ENCODE data around the gene TNF. TPM values are rescaled to one million over a fixed set of nuclear protein-coding genes. Genes with fewer than 3 reads are reported as not detected.

Gene TNF
- total RNA-seq, 2 experiments from 2014 or later, result 89.2 to 92.5 TPM

GRCh38 chr6:31529329-31530150 lies 45.8 kb upstream of the TNF start:
- TF ChIP-seq, protein P1, sequence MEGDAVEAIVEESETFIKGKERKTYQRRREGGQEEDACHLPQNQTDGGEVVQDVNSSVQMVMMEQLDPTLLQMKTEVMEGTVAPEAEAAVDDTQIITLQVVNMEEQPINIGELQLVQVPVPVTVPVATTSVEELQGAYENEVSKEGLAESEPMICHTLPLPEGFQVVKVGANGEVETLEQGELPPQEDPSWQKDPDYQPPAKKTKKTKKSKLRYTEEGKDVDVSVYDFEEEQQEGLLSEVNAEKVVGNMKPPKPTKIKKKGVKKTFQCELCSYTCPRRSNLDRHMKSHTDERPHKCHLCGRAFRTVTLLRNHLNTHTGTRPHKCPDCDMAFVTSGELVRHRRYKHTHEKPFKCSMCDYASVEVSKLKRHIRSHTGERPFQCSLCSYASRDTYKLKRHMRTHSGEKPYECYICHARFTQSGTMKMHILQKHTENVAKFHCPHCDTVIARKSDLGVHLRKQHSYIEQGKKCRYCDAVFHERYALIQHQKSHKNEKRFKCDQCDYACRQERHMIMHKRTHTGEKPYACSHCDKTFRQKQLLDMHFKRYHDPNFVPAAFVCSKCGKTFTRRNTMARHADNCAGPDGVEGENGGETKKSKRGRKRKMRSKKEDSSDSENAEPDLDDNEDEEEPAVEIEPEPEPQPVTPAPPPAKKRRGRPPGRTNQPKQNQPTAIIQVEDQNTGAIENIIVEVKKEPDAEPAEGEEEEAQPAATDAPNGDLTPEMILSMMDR (IDR thresholded peaks at IDR 0.05), result no peak
- POLR2A ChIA-PET, result interaction anchor here (0.6 to 2.6 kb wide), 6 partner anchors 9 to 299 kb away, joined by 3 to 21 read pairs (median 6); partner anchors contain the start of genes DDX39B and MICB
- intact Hi-C loops (cut with micrococcal nuclease), result no loop called here
- Mint-ChIP-seq H3K36me3 (ENCODE audit: low read depth) (peaks cover 43% of the 10 kb centered on the region), H3K4me3 (no peak overlapping the region), H3K4me1 (ENCODE audit: low read depth) (peaks cover 12% of the 10 kb centered on the region), H3K27me3 (no peaks in the 10 kb centered on the region), H3K27ac (peak overlapping the region; percentile 15), H3K9me3 (no peaks in the 10 kb centered on the region)
- DNase-seq (no peak), ATAC-seq (peak; percentile 19)
- CTCF ChIA-PET, result interaction anchor here (0.6 to 1.0 kb wide), 2 partner anchors 36 to 87 kb away, joined by 3 read pairs; no protein-coding TSS in a partner anchor

DNA sequence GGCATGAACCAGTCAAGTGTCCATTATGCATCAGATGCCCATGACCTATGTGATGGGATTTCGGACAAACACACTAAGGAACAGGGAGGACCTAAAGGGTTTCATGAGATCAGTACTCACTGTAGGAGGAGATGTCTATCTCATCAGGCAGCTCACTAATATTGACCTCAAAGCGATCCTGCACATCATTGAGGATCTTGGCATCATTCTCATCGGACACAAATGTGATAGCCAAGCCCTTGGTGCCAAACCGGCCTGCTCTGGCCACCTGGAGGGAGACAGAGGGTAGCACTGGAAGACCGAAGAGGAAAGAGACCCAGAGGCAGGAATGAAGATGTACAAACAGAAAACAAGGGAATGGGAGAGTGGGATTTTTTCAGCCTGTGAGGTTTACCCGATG lies 44.7 kb upstream of the TNF start:
- ATAC-seq (no peak), DNase-seq (no peak)
- TF ChIP-seq, protein P1 (IDR thresholded peaks at IDR 0.05), result no peak
- Mint-ChIP-seq H3K9me3 (no peaks in the 10 kb centered on the region), H3K36me3 (ENCODE audit: low read depth) (peaks cover 55% of the 10 kb centered on the region), H3K4me3 (no peak overlapping the region), H3K27me3 (no peaks in the 10 kb centered on the region), H3K27ac (no peak overlapping the region), H3K4me1 (ENCODE audit: low read depth) (peaks cover 21% of the 10 kb centered on the region)
- CTCF ChIA-PET, result interaction anchor here (0.6 kb wide), 1 partner anchor 21 kb away, joined by 4 read pairs; no protein-coding TSS in a partner anchor
- POLR2A ChIA-PET, result interaction anchor here (2.4 to 2.8 kb wide), 2 partner anchors 8 to 11 kb away, joined by 11 to 24 read pairs; partner anchors contain the start of gene DDX39B
- intact Hi-C loops (cut with micrococcal nuclease), result no loop called here

DNA sequence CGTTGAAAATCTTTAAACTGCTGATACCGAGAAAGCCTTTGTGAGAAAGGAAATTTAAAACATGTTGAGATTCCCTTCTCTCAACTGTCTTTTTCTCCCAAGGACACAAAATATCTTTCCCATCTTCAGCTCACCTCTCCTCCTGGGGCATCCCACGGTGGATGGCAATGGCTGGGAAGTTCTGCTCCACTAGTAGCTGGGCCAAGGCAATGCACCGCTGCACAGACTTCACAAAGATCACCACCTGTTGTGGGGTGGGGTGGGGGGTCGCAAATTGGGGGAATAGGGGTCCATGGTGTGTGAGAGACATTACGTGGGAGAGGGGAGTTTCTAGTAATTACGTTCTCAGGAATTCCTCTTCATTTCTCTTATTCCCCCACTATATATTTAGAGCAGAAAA lies 44.2 kb upstream of the TNF start:
- DNase-seq (no peak), ATAC-seq (no peak)
- H3K4me3 Mint-ChIP-seq, result no peak overlapping the region
- H3K27me3 Mint-ChIP-seq, result no peaks in the 10 kb centered on the region
- TF ChIP-seq, protein P1 (IDR thresholded peaks at IDR 0.05), result no peak
- ChIA-PET CTCF (interaction anchor here (0.6 to 2.0 kb wide), 3 partner anchors 10 to 20 kb away, joined by 3 to 7 read pairs (median 4); partner anchors contain the start of genes ATP6V1G2 and DDX39B), POLR2A (interaction anchor here (0.8 to 2.8 kb wide), 9 partner anchors 8 to 129 kb away, joined by 3 to 24 read pairs (median 4); partner anchors contain the start of gene DDX39B)
- no peak overlapping the region for H3K27ac Mint-ChIP-seq
- H3K4me1 Mint-ChIP-seq (ENCODE audit: low read depth), result peaks cover 26% of the 10 kb centered on the region
- intact Hi-C loops (cut with micrococcal nuclease), result no loop called here
- H3K36me3 Mint-ChIP-seq (ENCODE audit: low read depth), result peaks cover 60% of the 10 kb centered on the region
- H3K9me3 Mint-ChIP-seq, result no peaks in the 10 kb centered on the region

DNA sequence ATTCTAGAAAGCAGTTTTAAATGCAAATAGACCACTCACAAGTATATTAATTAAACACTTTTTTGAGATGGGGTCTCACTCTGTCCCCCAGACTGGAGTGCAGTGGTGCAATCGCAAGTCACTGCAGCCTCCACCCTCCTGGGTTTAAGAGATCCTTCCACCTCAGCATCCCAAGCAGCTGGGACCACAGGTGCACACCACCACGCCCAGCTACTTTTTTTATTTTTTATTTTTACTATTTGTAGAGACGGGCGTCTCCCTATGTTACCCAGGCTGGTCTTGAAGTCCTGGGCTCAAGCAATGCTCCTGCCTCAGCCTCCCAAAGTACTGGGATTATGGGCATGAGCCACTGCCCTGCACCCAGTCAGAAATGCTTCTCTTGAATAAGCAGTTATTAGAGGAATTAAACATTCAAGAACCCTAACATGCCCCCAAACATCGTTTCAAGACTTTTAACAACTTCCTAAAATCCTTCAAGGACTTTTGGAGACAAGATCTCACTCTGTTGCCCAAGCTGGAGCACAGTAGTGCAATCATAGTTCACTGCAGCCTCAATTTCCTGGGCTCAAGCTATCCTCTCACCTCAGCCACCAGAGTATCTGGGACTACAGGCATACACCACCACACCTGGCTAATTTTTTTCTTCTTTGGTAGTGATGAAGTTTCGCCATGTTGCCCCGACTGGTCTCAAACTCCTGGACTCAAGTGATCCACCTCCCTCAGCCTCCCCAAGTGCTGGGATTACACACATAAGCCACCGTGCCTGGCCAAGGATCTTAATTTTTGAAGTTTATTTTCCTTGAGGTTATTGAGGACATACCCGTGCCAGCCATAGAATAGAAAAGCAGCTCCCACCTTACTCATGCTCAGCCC lies 43.4 kb upstream of the TNF start:
- peaks cover 67% of the 10 kb centered on the region for H3K36me3 Mint-ChIP-seq (ENCODE audit: low read depth)
- POLR2A ChIA-PET, result interaction anchor here (0.8 to 2.8 kb wide), 9 partner anchors 8 to 130 kb away, joined by 3 to 24 read pairs (median 4); partner anchors contain the start of gene DDX39B

More for the DNA sequence above, 43.4 kb upstream of the TNF start:
- Mint-ChIP-seq H3K4me1 (ENCODE audit: low read depth) (peaks cover 31% of the 10 kb centered on the region), H3K27ac (peak overlapping the region; percentile 69), H3K9me3 (no peaks in the 10 kb centered on the region), H3K4me3 (no peak overlapping the region), H3K27me3 (no peaks in the 10 kb centered on the region)
- intact Hi-C loops (cut with micrococcal nuclease), result no loop called here
- DNase-seq, result no peak
- no peak for ATAC-seq
- CTCF ChIA-PET, result interaction anchor here (0.9 to 2.0 kb wide), 3 partner anchors 10 to 38 kb away, joined by 3 to 7 read pairs (median 3); partner anchors contain the start of genes ATP6V1G2 and DDX39B
- TF ChIP-seq, protein P1 (IDR thresholded peaks at IDR 0.05), result no peak

Data from activated CD8-positive, alpha-beta T cell treated with anti-CD3 and anti-CD28 coated beads for 36 hours (primary cell).